HG03097 (cell line): ENCODE data around the gene SLC43A3.
"Not testable (repeated sequence)": the region's sequence is repeated elsewhere in the genome, so short reads cannot be mapped to it uniquely, and the experiment has no call there.

Experiments
- ATAC-seq: cut with Tn5 transposase; IDR thresholded peaks from one replicate; pipeline ENCODE4 v1.9.1; 2021; ENCODE audit not compliant: unreplicated experiment, low FRiP score

SLC43A3 gene

GRCh38 chr11:57361420-57361819 is 65.5 kb downstream of the SLC43A3 start:
- not testable (repeated sequence) for ATAC-seq

GRCh38 chr11:57360991-57361390 is 65.9 kb downstream of the SLC43A3 start:
- no peak for ATAC-seq

- ATAC-seq = no peak
These were observed 66.8 kb downstream of the SLC43A3 start for GRCh38 chr11:57359896-57360690.

GRCh38 chr11:57359396-57359795 is 67.5 kb downstream of the SLC43A3 start:
- no peak for ATAC-seq

GRCh38 chr11:57358991-57359390 is 67.9 kb downstream of the SLC43A3 start:
- no peak for ATAC-seq

GRCh38 chr11:57358543-57358961 is 68.4 kb downstream of the SLC43A3 start:
- no peak for ATAC-seq

- no peak for ATAC-seq
These were observed 69.1 kb downstream of the SLC43A3 start for GRCh38 chr11:57357856-57358255.

- ATAC-seq = no peak
These were observed 69.6 kb downstream of the SLC43A3 start for GRCh38 chr11:57357310-57357709.
